KMS-11 (cell line): ENCODE data around the gene TTF2.

ENCODE experiments used
- H2AFZ ChIP-seq: fragments of 200-600 bp; sonication (generic); 2 replicates; pipeline ENCODE4 v1.6.1; 2016; ENCODE audit warnings: antibody characterized with exemption, mixed run types, low read depth
- H3K27ac ChIP-seq: fragments of 200-600 bp; sonication (generic); 2 replicates; pipeline ENCODE4 v1.6.1; 2016; ENCODE audit warnings: mild to moderate bottlenecking, mixed run types
- H3K27me3 ChIP-seq: fragments of 200-600 bp; sonication (generic); 2 replicates; pipeline ENCODE4 v1.6.1; 2017; ENCODE audit warnings: mild to moderate bottlenecking, low read depth, mixed run types, moderate library complexity; ENCODE audit not compliant: insufficient read depth
- H3K36me3 ChIP-seq: fragments of 200-600 bp; sonication (generic); 2 replicates; pipeline ENCODE4 v1.6.1; 2017; ENCODE audit warnings: mild to moderate bottlenecking, mixed run types; ENCODE audit not compliant: insufficient read depth
- H3K4me1 ChIP-seq: fragments of 200-600 bp; sonication (generic); 2 replicates; pipeline ENCODE4 v1.6.1; 2016; ENCODE audit warnings: mild to moderate bottlenecking, low read depth, mixed run types; ENCODE audit not compliant: poor library complexity, severe bottlenecking
- H3K4me2 ChIP-seq: fragments of 200-600 bp; sonication (generic); 2 replicates; pipeline ENCODE4 v1.7.0; 2016; ENCODE audit warnings: mild to moderate bottlenecking, mixed run types
- H3K4me3 ChIP-seq: fragments of 200-600 bp; sonication (generic); IDR thresholded peaks from 2 replicates; pipeline ENCODE4 v1.6.1; 2017; ENCODE audit warnings: low read depth, low read length, mixed read lengths; ENCODE audit not compliant: insufficient read depth
- H3K79me2 ChIP-seq: fragments of 200-600 bp; sonication (generic); 2 replicates; pipeline ENCODE4 v1.6.1; 2016; ENCODE audit warnings: low read depth, mixed run types; ENCODE audit not compliant: insufficient read depth
- H3K9ac ChIP-seq: fragments of 200-600 bp; sonication (generic); 2 replicates; pipeline ENCODE4 v1.6.1; 2016; ENCODE audit warnings: mild to moderate bottlenecking, mixed run types
- H4K20me1 ChIP-seq: fragments of 200-600 bp; sonication (generic); 2 replicates; pipeline ENCODE4 v1.6.1; 2016; ENCODE audit warnings: mild to moderate bottlenecking, mixed run types; ENCODE audit not compliant: insufficient read depth
- CTCF ChIP-seq: fragments of 200-600 bp; sonication (generic); conservative IDR thresholded peaks from 2 replicates; pipeline ENCODE4 v1.6.1; 2017; ENCODE audit warnings: low read depth, mild to moderate bottlenecking, antibody characterized with exemption, low read length, moderate library complexity, mixed read lengths

TTF2 gene

DNA sequence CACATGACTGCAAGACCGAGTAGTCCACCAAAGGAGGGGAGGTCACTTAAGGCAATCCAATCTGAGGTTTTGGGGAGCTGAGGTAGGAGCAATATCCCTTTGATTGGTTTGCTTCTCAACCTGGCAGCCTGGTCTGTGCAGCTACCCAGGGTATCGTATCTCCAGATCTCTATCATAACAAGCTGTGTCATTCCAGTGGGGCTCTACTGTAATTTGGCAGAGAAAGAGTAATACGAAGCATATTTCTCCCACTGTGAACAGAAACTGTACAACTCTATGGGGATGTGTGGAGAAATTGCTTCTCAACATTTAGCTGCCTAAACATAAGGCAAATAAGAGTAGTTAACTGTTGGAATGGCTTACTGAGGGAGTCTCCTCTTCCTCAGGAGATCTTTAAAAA, 38.0 kb upstream of the TTF2 start:
- Histone ChIP-seq H3K27ac (no peak overlapping the region), H3K4me1 (no peaks in the 10 kb centered on the region), H4K20me1 (no peaks in the 10 kb centered on the region), H3K27me3 (no peaks in the 10 kb centered on the region), H3K79me2 (no peaks in the 10 kb centered on the region), H3K9ac (no peak overlapping the region), H3K4me3 (no peak overlapping the region), H3K36me3 (no peaks in the 10 kb centered on the region), H2AFZ (no peak overlapping the region), H3K4me2 (no peak overlapping the region)
- TF ChIP-seq CTCF: no peak

GRCh38 chr1:117025568-117025967, 34.6 kb upstream of the TTF2 start:
- Histone ChIP-seq H3K27ac (no peak overlapping the region), H3K36me3 (no peaks in the 10 kb centered on the region), H3K4me1 (no peaks in the 10 kb centered on the region), H2AFZ (no peak overlapping the region), H3K4me3 (no peak overlapping the region), H3K9ac (no peak overlapping the region), H4K20me1 (no peaks in the 10 kb centered on the region), H3K4me2 (no peak overlapping the region), H3K27me3 (no peaks in the 10 kb centered on the region), H3K79me2 (no peaks in the 10 kb centered on the region)
- TF ChIP-seq CTCF: no peak

DNA sequence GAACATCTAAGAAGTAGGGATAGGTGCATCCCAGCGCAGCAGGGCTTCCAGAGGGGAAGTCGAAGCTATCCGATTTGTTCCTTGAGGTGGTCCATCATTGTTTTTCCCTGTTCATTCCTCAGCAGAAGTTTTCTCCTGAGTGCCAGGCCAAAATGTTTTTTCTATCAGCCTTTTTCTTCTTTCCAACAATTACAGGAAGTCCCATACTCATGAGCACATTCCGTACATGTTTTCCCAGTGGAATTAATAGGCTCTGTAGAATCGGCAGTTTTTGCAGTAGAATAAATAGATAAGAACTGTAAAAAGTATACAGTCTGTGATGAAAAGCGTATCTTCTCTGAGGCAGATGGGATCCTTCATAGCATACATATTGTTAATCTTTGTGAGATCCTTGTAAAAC, 33.8 kb upstream of the TTF2 start:
- Histone ChIP-seq H3K79me2 (no peaks in the 10 kb centered on the region), H3K9ac (no peak overlapping the region), H3K36me3 (no peaks in the 10 kb centered on the region), H3K4me3 (no peak overlapping the region), H3K4me1 (no peaks in the 10 kb centered on the region), H3K27me3 (no peaks in the 10 kb centered on the region), H3K4me2 (no peak overlapping the region), H2AFZ (no peak overlapping the region), H4K20me1 (no peaks in the 10 kb centered on the region), H3K27ac (no peak overlapping the region)
- no peak for TF ChIP-seq CTCF

- Histone ChIP-seq H3K4me3 (no peak overlapping the region), H3K4me1 (no peaks in the 10 kb centered on the region), H2AFZ (no peak overlapping the region), H3K9ac (no peak overlapping the region), H3K27me3 (no peaks in the 10 kb centered on the region), H3K4me2 (no peak overlapping the region), H3K79me2 (no peaks in the 10 kb centered on the region), H4K20me1 (no peaks in the 10 kb centered on the region), H3K27ac (no peak overlapping the region), H3K36me3 (no peaks in the 10 kb centered on the region)
- no peak for TF ChIP-seq CTCF
These were observed 30.4 kb upstream of the TTF2 start for GRCh38 chr1:117029685-117030084.
